NOMO-1 treated with dmso at 0.1 percent for 144 hours (cell line): ENCODE measurements around the gene TNFRSF11A.
A peak's percentile ranks its signal among the peaks of the same experiment; 100 is the strongest.

ENCODE experiments used
- DNase-seq: peaks from one replicate; lab custom pipeline; 2025; ENCODE audit not compliant: unreplicated experiment; lab: John Stamatoyannopoulos, UW

Gene TNFRSF11A

DNA sequence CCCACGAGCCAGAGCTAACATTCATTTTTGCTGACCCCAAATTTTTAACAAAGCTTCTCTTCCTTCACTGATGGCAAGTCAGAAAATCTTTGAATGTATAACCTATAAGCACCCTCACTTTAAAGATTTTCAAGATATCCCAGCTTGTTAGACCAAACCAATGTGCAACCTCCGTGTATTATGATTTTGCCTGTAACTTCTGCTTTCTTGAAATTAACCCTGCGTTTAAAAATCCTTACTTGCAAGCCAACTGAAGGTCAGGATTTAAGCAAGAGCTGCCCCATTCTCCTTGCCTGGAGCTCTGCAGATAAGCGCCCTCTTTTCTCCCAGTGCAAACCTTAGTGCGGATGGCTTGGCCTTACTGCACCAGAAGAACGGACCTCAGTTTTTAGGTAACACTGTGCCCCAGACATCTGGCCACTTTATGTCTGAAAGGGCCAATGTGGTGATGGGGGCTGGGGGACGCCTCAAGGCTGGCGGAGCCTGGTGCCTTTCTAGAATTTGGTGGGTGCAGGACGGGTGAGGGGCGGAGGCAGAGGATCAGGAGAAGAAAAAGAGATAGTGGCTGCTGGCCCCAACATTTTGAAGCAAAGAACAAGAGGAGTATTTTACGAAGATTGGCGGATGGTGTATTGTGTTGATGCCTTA is 805 bp upstream of the TNFRSF11A start:
- DNase-seq, result peak; percentile 63

- DNase-seq, result no peak
These were observed 916 bp downstream of the TNFRSF11A start for GRCh38 chr18:62325806-62326645.

DNA sequence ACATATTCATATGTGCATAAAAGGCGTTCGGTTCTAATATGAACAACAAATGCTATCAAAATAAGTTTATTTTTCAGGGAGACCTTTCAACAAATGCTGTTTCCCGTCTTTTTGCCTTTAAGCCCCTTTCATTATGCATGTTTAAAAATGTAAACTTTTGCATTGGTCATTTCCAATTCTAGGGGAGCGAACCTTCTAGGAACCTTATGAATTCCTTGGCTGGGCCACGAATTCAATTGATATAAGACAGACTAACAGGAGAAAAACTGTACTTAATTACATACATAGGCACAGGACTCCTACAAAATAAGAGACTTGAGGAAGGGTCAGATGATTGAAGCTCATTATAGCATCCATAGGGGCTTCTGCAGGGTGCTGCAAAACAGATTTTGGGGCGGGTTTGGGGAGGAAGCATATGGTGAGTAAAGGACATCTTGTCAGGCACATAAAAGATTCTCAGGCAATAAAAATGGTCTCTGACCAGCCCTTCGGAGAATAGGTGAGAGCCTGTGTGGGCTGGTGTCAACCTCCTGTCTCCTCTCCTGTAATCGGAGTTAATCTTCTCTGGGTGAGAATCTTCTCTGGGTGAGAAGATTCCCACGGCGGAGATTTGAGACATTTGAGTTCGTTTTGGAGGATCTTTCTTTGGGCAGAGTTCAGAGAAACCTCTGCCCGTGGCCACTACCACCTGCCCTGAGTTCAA is 1.7 kb downstream of the TNFRSF11A start:
- DNase-seq, result no peak

- no peak for DNase-seq
These were observed 2.9 kb downstream of the TNFRSF11A start for GRCh38 chr18:62327977-62328376.

- no peak for DNase-seq
These were observed 3.7 kb downstream of the TNFRSF11A start for GRCh38 chr18:62328586-62329525.

DNA sequence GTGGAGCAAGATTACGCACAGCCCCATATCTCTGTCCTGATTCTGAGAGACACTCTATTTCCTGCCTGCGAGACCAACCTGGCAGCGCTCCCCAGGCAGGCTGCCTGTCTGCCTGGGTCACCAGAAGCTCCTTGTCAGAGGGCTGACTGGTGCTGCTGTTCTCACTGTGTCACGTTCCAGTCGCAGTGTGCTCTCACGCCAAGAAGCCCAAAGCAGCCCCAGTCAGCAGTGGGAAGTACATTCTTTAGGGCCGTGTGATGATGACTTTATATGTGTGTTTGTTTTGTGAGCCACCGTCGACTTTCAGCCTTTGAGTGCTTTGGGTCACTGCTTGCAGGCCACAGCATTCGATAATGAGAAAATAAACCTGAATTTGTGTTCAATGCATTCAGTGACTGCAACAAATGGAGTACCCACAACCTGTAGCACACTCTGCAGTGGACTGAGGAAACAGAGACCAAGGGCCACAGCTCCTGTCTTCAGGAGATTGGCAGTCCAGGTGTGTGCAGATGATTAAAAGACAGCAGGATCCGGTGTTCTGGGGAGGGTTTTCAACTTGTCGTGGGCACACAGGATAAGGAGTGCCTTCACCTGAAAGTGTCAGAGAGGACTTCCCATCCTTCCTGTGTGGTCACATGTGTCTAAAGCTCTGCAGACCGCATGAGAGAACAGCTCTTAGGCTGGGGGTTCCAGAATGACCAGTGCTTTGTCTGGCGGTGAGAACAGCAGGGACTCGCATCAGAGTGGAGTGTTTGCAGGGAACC is 4.8 kb downstream of the TNFRSF11A start:
- DNase-seq, result no peak

- DNase-seq, result no peak
These were observed 5.5 kb downstream of the TNFRSF11A start for GRCh38 chr18:62330650-62331049.

- DNase-seq, result no peak
These were observed 6.7 kb downstream of the TNFRSF11A start for GRCh38 chr18:62331581-62332356.

- DNase-seq, result no peak
These were observed 7.3 kb downstream of the TNFRSF11A start for GRCh38 chr18:62332431-62332830.

DNA sequence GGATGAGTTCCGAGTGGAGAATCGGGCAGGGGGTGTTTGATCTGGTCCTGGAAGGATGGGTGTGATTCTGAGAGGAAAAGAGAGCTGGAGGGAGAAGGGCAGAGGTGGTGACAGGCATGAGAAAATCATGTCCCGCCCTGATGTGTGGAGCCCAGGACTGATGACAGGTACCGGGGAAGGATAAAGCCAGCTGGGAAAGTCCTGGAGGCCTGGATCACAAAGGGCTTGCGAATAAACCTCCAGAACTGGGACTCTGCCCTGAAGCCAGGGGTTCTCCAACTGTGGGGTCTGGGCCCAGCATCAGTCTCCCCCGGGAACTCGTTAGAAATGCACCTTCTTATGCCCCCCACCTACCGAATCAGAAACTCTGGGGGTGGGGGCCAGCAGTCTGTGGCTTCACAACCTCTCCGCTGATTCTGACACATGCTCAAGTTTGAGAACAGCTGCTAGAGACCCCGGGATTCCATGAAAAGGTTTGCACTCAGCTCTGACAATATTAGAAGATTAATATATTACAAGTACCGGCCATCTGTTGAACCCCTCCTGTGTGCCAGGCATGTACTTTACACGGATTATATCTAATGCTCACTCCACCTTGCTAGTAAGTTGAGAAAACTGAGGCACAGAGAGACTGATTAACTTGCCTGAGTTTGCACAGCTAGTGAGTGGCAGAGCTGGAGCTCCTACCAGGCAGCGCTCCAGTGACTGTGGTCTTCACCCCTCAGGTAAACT is 8.0 kb downstream of the TNFRSF11A start:
- no peak for DNase-seq

DNA sequence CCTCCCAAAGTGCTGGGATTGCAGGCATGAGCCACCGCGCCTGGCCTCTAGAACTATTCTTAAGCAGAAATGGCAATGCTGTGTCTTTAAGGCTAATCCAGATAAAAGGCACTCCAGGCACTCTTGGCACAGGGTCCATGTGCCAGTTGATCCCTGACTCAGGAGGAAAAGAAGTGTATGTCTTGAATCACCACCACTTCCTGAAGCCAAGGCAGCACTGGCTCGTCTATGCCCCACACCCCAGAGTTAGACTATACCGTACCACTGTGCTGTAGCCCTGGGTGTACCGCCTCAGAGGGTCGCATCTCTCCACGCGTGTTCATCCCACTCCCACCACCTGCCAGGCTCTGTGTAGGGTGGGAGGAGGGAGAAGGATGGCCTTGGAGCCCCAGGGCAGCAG is 9.0 kb downstream of the TNFRSF11A start:
- no peak for DNase-seq

- DNase-seq, result no peak
These were observed 10.4 kb downstream of the TNFRSF11A start for GRCh38 chr18:62335494-62335893.

- DNase-seq, result no peak
These were observed 11.5 kb downstream of the TNFRSF11A start for GRCh38 chr18:62336618-62337017.

DNA sequence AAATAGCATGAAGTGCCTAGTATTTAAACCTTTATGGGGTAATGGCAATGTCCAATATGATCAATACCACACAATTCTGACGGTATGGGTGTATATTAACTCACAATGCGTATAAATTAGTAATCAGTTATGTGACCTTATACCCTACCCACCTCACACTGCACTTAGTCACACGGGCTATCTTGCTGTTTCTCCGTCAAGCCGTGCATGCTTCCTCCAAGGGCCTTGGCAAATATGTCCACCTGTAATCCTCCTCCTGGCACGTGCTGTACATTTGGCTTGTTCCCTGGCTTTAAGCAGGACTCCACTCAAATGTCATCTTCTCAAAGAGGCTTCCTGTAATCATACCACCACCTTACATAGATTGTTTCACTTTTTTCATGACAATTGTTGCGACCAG is 12.2 kb downstream of the TNFRSF11A start:
- no peak for DNase-seq

DNA sequence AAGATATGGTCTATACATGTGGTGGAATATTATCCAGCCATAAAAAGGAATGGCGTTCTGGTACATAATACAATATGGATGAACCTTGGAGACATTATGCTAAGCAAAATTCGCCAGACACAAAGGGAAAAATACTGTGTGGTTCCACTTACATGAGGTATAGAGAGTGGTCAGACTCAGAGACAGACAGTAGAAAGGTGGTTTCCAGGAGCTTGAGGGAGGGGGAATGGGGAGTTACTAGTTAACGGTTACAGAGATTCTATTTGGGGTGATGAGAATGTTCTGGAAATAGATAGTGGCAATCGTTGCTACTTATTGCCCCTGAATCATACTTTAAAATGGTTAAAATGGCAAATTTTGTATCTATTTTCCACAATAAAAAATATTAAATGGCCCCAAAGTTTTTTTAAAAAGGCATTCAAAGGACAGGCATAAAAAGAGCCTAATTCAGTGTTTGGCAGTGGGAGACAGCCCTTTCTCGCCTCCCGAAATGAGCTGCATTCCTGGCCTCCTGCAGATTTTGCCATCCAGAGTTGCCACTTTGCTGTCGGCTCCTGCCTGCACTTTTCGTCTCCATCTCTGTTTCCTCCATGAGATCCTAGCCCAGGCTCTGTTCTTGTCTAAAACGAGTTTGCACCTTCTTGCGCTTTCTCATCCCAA is 13.5 kb downstream of the TNFRSF11A start:
- no peak for DNase-seq

DNA sequence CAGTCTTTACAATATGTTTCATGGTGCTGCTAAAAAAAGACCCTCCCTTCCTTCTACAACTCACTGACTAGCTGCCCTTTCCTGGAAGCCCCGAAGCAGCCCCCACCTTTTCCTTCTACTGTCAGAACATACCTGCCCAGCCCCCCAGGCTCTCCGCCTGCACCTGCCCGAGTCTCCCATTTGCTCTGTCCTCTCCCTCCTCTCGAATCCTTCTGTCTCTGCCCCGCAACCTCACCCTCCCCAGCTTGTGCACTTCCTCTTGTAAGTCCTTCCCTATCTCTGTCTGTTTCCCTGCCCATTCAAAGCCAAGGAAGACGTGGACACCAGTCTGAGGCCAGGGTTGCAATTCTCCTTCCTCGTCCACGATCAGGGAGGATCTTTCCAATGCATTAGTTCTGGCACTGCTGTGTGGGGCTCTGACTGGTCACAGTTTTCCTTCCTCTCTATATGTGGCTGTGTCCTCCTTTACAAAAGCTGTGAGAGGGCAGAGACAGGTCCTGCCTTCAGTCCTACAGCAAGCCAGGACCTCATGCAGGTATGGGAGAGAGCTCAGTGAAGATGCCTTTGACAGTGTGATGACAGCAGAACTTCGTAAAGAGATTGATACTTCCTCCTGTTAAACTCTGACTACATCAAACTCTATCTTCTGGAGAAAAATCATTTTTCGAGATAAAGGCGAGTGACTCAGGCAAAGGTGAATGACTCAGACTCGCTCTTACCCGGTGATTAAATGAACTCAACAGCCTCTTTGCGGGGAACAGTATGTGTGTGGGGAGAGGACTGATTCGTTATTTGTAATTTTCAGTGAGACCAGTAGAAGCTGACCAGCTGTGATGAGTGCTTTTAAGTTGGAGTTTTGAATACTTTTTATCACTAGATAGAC is 14.2 kb downstream of the TNFRSF11A start:
- DNase-seq, result peak; percentile 28

DNA sequence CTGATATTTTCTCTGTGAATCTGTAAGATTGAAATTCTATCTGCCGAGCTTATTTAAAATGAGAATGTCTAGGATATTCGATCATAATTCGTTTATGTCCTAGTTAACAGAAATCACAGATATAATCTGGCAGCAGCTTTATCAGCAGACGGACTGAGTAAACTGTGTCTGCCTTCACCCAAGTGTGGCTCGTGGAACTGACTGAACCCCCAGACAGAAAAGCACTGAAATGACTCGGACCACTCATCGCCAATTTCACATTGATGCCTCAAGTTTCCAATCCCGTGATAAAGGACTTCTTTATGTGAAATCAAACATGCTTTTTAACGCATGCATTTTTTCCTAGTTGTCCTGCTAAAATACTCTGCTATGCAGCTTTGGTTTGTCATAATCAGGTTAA is 15.9 kb downstream of the TNFRSF11A start:
- DNase-seq, result no peak
